Peyer's patch (tissue), 4 donors: ENCODE results near the gene FGFRL1. TPM values are rescaled to one million over a fixed set of nuclear protein-coding genes. Genes with fewer than 3 reads are reported as not detected.

Source experiments
- DNase-seq, 3 donors: peaks; one replicate each; pipeline ENCODE4 v3.0.0-alpha.2; 2017 to 2019
- H3K27ac ChIP-seq, 4 donors: fragments of 200-600 bp; sonication (generic); one replicate each; pipeline ENCODE4 v1.5.1; 2016 to 2019
- H3K27me3 ChIP-seq, 2 donors: fragments of 200-600 bp; sonication (generic); one replicate each; pipeline ENCODE4 v1.5.1; 2019
- H3K36me3 ChIP-seq, 3 donors: fragments of 200-600 bp; sonication (generic); one replicate each; pipeline ENCODE4 v1.5.1; 2016 to 2019
- H3K4me1 ChIP-seq, 4 donors: fragments of 200-600 bp; sonication (generic); one replicate each; pipeline ENCODE4 v1.5.1; 2016 to 2019
- H3K4me3 ChIP-seq, 4 donors: fragments of 200-600 bp; sonication (generic); 1 replicate in 3 of 4; 2 replicates in 1 of 4; pipeline ENCODE4 v1.5.1; 2016 to 2019; ENCODE audit warnings: mild to moderate bottlenecking in 1 of 4
- H3K9me3 ChIP-seq, 4 donors: fragments of 200-600 bp; sonication (generic); one replicate each; pipeline ENCODE4 v1.5.1; 2016 to 2019; ENCODE audit warnings: mild to moderate bottlenecking in 1 of 4
- POLR2A ChIP-seq, 2 donors: fragments of 450-650 bp; IDR thresholded peaks; one replicate each; pipeline ENCODE4 v1.5.1; 2017; ENCODE audit warnings: antibody characterized with exemption in 2 of 2, mild to moderate bottlenecking in 2 of 2, moderate library complexity in 2 of 2
- total RNA-seq, 4 donors: library from RNA; depleted of rRNA; stranded (reverse); fragments of >200 nt; gene quantifications; one replicate each; pipeline ENCODE4 v1.1.0, GENCODE V29; 2016
- TF ChIP-seq, protein P1 (sequence below), 6 experiments: fragments of 450-650 bp in 4 of 6; fragments of 200-600 bp in 2 of 6; sonication (generic) in 1 of 6; IDR thresholded peaks; one replicate each; pipeline ENCODE4 v1.5.1; 2017 to 2019; ENCODE audit warnings: antibody characterized with exemption in 6 of 6, mild to moderate bottlenecking in 3 of 6, moderate library complexity in 1 of 6

Gene FGFRL1
- total RNA-seq, 4 donors from 2014 or later, result 10.3 to 29.7 (median 26.8) TPM

DNA sequence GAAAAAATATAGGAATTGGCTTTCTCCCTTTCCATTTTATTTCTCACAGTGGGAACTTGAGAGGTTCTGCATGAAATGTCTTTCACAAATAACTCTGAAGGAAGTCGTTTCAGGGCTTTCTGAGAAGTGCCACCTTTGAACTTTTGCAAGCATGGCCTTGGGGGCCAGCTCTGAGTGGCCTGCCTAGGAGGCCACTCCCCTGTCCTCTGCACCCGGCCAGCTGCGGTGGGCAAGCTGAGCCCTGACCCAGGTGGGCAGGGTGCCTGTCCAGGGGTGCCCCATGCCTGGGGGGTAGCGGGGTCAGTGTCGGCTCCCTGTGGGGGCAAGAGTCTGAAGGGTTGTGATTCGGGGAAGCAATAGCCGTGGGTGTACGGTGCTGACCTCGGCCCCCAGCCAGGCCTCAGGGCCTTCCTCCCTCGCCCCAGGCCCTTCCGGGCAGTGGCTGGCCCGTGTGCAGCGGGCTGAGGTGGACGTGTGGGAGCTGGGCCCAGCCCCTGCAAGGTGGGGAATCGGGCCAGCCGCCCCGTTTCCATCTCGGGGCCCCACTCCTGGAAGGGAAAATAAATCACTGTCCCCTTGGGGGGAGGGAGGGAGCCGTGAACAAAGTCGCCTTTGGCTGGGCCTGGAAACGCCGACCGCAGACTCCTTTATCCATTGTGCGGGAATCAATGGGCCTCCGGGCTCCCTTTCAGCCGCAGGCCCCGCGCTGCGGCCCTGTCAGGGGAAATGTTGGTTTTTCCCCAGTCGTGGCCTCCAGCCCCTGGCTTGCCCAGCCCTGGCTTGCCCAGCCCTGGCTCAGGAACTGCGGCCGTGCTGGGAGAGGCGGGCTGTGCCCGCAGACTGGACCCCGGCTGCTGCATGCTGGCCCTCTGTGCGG, 3.1 kb downstream of the FGFRL1 start:
- DNase-seq, result no peak

DNA sequence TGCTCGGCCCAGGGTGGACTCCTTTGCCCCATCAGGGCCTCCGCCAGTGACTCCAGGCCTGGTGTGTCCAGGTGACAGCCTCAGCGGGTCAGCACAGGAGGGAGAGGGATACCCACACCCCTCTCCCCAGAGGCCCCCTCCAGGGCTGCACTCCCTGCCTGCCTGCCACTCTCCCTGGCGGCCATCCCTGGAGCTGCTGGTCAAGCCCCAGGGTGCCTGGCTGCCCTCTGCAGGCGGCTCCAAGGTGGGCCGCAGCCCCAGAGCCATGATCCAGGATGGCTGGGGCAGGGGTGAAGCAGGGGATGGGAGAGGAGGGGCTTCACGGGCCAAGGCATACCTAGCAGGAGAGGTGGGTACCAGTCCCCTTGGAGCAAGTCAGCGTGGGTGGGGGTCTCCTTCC, 3.8 kb downstream of the FGFRL1 start:
- no peak for DNase-seq
- Histone ChIP-seq H3K9me3 (no peaks in the 10 kb centered on the region), H3K4me3 (no peak overlapping the region), H3K4me1 (peaks cover 0 to 19% (median 8%) of the 10 kb centered on the region in 4 donors), H3K27me3 (no peaks in the 10 kb centered on the region), H3K27ac (no peak overlapping the region), H3K36me3 (no peaks in the 10 kb centered on the region)
- no peak for TF ChIP-seq POLR2A (IDR thresholded peaks at IDR 0.05)
- TF ChIP-seq, protein P1, sequence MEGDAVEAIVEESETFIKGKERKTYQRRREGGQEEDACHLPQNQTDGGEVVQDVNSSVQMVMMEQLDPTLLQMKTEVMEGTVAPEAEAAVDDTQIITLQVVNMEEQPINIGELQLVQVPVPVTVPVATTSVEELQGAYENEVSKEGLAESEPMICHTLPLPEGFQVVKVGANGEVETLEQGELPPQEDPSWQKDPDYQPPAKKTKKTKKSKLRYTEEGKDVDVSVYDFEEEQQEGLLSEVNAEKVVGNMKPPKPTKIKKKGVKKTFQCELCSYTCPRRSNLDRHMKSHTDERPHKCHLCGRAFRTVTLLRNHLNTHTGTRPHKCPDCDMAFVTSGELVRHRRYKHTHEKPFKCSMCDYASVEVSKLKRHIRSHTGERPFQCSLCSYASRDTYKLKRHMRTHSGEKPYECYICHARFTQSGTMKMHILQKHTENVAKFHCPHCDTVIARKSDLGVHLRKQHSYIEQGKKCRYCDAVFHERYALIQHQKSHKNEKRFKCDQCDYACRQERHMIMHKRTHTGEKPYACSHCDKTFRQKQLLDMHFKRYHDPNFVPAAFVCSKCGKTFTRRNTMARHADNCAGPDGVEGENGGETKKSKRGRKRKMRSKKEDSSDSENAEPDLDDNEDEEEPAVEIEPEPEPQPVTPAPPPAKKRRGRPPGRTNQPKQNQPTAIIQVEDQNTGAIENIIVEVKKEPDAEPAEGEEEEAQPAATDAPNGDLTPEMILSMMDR (IDR thresholded peaks at IDR 0.05), result no peak

More for the DNA sequence above, 3.1 kb downstream of the FGFRL1 start:
- H3K4me3 ChIP-seq, result no peak overlapping the region
- peaks cover 0 to 23% (median 10%) of the 10 kb centered on the region in 4 donors for H3K4me1 ChIP-seq
- H3K9me3 ChIP-seq, result no peaks in the 10 kb centered on the region
- no peaks in the 10 kb centered on the region for H3K36me3 ChIP-seq
- no peak overlapping the region for H3K27ac ChIP-seq
- TF ChIP-seq, protein P1 (IDR thresholded peaks at IDR 0.05), result no peak
- no peak for TF ChIP-seq POLR2A (IDR thresholded peaks at IDR 0.05)
- H3K27me3 ChIP-seq, result no peaks in the 10 kb centered on the region

DNA sequence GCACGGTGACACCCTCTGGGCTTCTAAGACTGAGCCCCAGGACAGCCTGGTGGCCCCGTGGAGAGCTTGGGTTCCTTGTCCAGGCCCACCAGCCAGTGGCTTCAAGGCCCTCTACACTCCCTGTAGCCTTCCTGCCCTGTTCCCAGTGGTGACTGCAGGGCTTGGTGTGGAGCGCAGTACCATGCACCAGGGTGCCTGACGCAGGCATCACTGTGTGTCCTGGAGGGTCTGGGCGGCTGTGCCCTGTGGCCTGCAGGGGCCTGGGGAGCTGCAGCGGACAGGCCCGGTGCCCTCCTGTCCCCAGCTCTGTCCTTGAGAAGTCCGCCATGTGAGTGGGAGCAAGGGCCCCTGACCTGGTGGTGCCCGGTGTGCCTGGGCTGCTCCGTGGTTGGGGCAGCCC, 4.3 kb downstream of the FGFRL1 start:
- Histone ChIP-seq H3K27ac (no peak overlapping the region), H3K9me3 (no peaks in the 10 kb centered on the region), H3K4me3 (no peak overlapping the region), H3K36me3 (no peaks in the 10 kb centered on the region), H3K27me3 (no peaks in the 10 kb centered on the region), H3K4me1 (peaks cover 0 to 13% (median 6%) of the 10 kb centered on the region in 4 donors)
- no peak for DNase-seq
- TF ChIP-seq, protein P1 (IDR thresholded peaks at IDR 0.05), result no peak

DNA sequence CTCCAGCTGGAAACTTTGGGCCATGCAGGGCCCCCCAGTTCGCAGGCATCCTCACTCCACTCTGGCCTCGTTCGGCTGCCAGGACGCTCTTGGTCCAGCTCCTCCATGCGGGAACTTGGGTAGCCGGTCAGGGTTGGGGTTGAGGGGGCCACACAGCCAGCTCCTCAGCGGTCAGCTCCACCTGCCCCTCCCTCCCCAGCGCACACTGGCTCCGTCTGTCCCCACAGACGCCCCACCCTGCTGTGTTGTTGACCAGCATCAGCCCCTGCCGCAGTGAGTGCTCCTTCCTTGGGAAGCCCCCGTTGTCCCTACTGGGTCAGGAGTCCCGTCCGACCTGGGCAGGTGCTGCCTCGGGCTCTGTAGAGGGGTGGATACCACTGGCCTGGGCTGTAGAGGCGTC, 5.8 kb downstream of the FGFRL1 start:
- TF ChIP-seq POLR2A (IDR thresholded peaks at IDR 0.05), result no peak
- TF ChIP-seq, protein P1 (IDR thresholded peaks at IDR 0.05), result no peak
- Histone ChIP-seq H3K9me3 (no peaks in the 10 kb centered on the region), H3K4me3 (no peak overlapping the region)

DNA sequence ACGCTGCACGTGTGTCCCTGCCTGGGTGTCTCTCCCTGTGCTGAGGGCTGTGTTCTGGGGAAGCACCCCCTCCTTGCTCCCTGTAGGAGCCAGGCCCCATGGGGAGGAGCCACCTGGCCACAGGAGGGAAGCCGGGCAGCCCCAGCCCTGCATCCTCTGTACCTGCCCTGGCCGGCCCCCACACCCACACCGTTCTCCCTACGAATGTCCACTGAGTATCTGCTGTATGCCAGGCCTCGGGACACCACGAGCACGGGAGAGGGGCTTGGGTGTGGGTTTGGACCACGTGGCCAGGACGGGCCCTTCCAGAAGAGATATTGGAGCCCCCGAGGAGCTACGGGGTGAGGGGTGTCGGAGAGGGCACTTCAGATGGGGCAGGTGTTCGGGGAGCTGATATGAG, 6.3 kb downstream of the FGFRL1 start:
- Histone ChIP-seq H3K36me3 (no peaks in the 10 kb centered on the region), H3K27me3 (no peaks in the 10 kb centered on the region), H3K4me1 (peaks cover 0 to 14% (median 10%) of the 10 kb centered on the region in 4 donors), H3K4me3 (no peak overlapping the region), H3K27ac (no peak overlapping the region), H3K9me3 (no peaks in the 10 kb centered on the region)
- TF ChIP-seq, protein P1 (IDR thresholded peaks at IDR 0.05), result no peak
- no peak for TF ChIP-seq POLR2A (IDR thresholded peaks at IDR 0.05)
- no peak for DNase-seq

More for the DNA sequence above, 5.8 kb downstream of the FGFRL1 start:
- no peak overlapping the region for H3K27ac ChIP-seq
- no peak for DNase-seq
- H3K4me1 ChIP-seq, result peaks cover 0 to 15% (median 10%) of the 10 kb centered on the region in 4 donors
- H3K27me3 ChIP-seq, result no peaks in the 10 kb centered on the region
- H3K36me3 ChIP-seq, result no peaks in the 10 kb centered on the region
